NCI-H460 (cell line): Measurements from ENCODE around the gene GBX2. TPM values are rescaled to one million over a fixed set of nuclear protein-coding genes. Genes with fewer than 3 reads are reported as not detected.

ENCODE experiments used
- DNase-seq: peaks from one replicate; pipeline ENCODE4 v3.0.0-alpha.2; 2016; ENCODE audit warnings: low read depth; ENCODE audit errors: extremely low read depth
- total RNA-seq: library from RNA; depleted of rRNA; stranded (reverse); fragments of >200 nt; shearing (Covaris generic); gene quantifications from 2 replicates; pipeline ENCODE4 v1.2.3, GENCODE V29; 2014

GBX2 gene
- total RNA-seq, 1 experiment from 2014 or later, result 1.8 TPM

DNA sequence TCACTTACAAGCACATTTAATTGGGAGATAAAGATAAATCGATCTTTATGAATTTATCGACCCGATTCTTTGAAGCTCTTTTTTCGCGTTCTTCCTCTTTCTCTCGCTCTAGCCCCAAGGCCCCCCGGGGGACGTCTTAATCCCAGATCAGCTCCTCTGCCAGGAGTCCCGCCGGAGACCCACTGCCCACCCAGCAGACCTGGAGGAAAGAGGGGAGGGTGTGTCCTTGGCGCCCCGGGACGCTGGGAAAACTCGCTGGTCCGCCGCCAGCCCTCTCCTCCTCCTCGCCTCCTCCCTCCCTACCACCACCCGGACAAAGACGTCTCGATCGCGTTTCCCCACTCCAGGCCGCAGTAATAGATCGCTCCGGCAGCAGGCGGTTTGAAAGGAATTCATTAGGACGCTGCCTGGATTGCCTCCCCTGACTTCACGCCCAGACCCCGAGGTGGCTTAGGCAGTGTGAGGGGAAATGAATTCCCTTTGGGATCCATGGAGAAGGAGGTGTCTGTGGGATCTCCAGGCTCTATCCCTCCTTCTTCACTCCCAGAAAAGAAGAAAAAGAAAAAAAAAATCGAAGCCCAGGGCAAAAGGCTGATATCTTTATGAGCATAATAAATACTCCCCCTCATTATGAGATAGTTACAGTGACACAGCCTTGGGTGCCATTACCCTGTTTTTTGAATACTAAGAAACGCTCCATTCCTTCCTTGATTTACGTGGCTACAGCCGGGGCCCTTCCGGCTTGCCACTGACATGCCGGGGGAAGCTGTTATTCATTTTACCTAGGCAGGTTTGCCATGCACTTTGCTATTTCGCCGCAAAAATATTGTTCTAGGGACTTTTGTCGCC, 1.8 kb upstream of the GBX2 start:
- no peak for DNase-seq

DNA sequence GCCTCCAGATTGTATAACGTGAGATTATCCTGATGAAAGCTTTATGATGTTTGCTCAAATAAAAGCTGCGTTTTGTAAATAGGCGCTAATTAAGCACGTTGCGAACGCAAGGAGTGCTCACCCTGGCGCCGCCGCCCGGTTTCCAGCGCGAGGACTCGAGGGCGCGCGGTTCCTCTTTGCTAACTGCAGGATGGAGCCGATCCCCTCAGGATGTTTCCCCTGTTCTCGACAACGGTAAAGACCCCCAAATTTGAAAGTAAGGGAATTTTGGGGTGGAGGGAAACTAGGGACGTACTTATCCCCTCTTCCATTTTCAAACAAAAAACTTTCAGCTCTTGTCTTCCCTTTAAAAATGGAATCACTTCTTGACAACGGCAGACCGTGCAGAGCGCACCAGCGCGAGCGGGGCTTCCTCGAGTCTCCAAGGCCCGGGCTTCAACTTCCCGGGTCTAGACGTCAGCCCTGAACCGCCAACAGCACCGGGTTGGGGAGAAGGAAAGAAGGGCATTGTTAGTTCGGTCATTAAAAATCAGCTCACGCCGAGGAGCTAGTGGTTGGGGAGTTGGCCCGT, 1.1 kb upstream of the GBX2 start:
- no peak for DNase-seq

DNA sequence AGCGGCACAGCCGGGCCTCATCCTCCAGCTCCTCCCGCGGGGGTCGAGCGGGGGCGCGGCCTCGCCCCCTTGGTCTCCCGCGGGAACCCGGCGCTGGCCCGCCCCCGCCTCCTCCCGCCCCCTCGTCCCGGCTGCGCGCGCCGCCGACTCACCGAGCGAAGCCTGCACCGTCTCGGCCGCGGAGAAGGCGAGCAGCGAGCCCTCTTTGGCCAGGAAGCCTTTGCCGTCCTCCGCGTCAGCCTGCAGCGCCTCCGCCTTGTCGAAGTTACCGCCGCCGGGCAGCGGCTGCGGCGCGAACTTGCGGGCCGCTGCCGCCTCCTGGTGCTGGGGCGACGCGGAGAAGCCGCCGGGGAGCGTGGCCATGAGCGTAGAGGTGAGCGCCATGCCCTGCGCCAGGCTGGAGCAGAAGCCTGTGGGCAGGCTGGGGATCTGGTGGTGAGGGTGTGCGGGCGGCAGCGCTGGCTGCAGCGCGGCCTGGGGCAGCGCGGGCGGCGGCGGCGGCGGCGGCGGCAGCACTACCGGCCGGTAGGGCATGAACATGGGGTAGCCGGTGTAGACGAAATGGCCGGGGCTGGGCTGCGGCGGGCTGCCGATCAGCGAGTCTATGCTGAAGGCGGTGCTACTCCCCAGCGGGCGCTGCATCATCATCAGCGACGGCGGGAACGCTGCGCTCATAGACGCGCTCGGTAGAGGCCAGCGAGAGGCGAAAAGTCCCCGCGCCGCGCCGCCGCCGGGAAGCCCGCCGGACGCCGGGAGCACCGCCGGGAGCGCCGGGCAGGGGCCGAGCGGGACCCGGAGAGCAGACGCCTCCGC, 683 bp downstream of the GBX2 start:
- no peak for DNase-seq

DNA sequence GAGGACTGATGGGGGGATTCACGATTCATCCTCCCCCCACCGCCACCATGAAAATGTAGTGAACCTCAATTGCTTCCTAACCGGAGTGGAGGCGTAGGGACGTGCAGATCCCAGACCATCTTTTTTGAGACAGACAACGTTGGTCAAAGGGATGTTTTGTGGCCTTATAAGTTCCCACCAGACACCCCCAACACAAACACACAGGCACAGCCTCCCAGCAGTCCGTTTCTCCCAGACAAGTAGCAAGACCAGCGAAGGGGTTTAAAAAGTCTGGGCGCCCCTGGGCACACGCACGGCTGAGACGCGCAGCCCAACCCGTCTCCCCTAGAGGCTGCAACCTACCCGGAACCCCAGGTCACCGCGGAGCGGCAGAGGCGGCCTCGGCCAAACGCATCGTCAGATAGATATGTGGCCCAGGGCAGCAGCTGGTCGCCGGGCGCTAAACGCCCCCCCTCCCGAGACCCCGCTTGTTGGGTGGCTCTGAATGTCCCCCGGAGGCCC, 1.3 kb downstream of the GBX2 start:
- DNase-seq, result no peak

DNA sequence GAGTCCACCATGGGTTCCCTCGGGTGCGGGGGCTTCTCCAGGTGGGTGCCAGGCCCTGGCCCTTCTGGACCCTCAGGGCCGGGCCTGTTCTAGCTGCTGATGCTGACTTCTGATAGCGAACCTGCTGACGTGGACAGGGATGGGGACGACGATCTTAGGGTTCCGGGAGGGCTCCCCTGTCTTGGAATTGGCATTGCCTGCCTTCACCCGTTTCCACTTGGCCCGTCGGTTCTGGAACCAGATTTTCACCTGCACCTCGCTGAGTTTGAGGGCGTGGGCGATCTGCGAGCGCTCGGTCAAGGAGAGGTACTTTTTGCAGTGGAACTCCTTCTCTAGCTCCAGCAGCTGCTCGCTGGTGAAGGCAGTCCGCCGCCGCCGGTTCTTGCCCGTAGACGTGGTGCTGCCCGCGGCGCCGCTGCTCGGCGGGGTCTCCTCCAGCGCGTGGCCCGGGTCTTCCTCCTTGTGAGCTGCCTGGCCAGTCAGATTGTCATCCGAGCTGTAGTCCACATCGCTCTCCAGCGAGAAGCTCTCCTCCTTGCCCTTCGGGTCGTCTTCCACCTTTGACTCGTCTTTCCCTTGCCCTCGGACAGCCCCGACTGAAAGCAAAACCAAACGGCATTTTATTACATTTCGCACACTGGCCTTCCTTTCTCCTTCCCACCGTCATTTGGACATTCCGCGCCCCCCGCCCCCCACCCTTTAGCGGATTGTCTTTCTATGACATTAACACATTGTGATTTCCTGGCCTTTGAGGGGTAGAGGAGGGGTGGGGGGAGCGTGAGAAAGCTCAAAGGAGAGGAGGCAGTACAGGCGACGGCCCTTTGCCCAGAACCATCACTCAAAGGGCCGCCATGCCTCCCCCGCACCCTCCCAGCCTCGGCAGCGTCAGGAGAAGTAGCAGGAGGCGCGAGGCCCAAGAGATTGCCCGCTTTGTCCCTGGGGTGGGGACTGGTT, 2.1 kb downstream of the GBX2 start:
- DNase-seq, result no peak

DNA sequence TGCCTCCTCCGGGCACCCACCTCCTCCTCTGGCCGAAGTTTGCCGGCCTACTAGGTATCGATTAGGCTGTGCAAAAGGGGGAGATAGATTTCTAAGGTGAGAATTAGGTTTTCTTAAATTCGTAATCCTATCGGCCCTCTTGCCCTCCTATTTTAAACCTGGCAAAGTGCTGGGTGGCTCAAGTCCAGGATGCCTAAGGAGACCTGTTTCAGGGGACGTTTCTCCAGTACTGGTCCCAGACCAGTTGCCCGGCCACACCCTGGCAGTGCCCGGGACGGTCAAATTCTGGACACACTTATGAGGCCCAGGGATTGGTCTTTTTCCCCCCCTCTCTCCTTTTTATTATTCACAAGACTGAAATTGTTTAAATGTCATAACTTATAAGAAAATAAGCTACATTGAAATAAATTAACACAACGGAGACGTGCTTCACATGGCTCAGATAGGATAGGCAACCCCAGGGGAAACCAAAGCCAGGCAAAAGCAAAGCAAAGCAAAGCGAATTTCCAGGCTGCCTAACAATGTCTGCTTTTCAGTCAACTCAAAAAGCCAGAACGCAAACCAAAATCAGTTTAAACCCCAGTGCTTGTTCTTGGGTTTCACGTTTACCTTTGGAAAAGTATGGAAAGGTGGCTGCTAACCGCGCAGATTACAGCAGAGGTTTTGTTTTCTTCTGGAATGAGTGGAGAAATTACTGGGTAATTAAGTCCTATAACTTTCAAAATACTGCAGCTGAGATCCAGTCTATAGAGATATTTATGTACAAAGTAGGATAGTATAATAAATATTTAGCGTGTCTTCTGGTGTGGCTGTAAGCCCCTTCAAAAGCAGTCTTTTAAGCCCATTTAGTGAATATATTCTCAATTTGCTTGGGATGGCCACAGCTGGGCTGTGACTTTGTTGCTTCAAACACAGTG, 3.0 kb downstream of the GBX2 start:
- DNase-seq, result no peak

DNA sequence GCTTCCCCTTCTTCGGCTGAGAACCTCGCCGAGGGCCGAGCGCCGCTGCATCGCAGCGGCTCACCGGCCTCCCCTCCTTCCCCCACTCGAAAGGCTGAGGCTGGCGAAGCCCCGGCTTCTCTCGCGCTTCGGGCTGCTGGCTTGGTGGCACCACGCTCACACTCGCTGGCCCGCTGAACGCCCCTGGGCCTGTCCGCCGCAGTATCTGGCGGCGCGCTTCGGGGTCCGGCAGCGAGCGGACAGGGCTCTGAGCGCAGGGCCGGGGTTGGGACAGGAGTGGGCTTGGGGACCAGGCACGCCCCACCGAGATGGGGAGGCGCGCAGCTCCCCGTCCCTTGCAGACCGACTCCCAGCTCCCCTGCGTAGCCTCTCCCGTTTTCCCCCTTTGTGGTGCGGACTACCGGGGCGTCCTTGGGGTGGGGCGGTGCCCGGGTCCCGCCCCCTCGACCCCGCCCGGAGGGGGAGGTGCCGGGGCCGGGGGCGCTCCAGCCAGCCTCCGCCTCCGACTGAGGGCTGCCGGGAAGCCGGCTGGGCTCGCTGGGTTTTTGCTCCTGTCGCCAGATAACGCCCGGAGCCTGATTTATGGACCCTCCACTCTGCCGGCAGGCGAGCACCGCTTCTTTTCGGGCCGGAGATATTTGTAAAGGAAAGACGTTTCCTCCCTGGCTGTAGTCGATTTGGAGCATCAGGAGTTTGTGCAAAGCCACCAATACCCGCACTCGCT, 3.8 kb downstream of the GBX2 start:
- DNase-seq, result no peak

DNA sequence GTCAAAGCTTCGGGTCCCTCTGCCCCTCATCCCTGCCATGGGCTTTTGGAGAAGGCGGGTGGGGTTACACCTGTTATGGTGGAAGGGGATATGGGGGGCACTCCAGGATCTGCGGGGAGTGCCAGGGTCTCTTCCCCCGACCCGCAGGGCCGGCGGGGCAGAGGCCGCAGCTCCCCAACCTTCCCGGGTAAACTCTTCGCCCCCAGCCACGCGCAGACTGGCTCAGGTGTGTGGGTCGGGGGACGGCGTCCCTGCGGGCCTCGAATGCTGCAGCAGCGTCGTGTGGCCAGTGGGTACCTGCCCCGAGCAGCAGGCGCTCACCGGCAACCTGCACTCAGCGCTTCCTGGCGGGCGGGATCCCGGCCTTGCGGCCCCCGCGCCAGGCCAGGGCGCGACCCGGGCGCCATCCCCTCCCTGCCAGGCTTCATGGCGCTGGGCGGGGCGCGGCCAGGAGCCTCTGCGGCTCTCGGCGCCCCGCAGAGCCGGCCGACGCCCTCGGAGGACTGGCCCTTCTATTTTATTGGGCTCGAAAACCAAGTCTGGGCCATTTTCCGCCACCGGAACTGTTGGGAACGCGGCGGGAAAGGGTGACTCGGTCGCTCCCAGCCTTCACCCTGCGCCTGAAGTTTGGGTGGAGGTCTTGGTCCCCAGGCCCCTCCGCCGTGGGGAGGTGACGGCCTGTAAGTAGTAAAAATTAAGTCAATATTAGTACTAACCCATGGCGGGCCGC, 4.5 kb downstream of the GBX2 start:
- no peak for DNase-seq

DNA sequence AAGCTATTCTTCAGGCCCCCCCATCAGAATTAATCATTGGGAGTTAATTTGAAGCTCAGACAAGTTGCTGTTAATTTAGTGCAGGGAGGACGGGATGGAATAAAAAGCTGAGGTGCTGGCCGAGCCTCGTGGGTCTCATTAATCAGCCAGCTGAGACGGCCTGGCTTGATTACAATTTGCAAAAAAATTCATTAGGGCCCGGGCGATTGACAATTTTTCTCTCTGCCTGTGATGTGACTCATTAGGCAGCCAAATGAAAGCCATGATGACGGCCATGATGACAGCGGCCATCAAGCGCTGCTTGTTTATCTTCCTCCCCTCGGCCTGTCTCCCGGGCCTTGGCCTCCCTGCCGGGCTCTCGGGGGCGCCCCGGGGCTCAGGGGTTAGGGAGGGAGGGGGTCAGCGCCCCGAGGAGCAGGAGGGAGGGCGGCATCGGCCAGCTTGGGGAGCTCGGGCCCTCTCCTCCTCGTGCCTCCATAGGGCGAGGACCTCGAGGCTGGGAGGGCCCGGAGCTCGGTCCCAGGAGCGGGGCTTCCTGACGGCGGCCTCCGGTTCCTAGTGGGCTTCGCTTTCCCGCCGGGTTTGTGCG, 5.2 kb downstream of the GBX2 start:
- no peak for DNase-seq

DNA sequence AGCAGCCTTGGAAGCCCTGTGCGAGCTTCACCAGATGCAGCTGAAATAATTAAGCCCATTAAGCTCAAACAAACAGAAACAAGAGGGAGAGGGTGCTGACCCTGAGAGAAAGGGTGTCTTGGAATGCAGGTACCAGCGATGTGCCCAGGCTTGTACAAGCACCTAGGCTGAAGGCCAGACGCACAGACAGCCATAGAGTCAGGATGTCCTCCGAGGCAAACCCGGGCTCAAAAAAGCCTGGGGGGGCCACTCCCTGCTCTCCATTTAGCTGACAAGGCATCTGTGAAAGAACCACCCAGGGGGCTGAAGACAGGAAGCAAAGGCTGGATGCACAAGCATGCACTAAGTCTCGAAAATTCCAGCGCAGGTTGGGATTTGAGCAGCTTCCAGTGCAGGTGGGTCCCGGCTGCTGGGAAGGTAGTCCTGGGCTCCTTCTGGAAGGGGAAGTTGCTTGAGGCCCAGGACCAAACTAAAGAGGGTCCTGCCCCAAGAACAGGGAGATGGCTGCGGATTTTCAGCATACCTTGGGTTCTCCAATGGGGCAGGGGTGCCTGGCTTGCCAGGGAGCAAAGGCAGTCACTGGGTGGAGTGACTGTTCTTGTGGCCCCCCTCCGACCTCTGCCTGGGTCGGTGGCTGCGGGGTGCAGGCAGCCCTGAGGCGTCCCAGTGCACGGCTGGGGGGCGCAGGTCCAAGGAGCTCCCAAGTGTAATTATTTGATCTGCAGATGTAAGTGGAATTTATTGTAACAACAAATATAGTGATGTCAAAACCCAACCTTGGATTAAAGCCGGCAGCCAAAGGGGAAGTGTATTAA, 5.9 kb downstream of the GBX2 start:
- DNase-seq, result no peak

DNA sequence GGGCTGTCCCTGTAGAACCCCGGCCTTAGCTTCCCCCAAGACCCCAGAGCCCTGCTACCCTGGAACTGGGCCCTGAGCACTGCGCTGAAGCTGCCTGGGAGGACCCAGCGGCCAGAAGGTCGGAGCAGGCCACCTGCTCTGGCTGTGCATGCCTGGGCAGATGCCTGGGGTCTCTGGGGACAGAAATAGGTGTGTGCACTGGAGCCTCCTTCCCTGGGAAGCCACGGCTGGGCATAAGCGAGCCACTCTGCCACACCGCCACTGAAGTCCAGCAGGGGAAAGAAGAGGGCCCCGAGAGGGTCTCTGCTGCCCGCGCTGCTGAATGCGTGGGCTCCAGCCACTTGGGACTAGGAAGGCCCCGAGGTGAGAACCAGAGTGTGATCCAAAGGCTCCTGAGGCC, 6.7 kb downstream of the GBX2 start:
- DNase-seq, result no peak

DNA sequence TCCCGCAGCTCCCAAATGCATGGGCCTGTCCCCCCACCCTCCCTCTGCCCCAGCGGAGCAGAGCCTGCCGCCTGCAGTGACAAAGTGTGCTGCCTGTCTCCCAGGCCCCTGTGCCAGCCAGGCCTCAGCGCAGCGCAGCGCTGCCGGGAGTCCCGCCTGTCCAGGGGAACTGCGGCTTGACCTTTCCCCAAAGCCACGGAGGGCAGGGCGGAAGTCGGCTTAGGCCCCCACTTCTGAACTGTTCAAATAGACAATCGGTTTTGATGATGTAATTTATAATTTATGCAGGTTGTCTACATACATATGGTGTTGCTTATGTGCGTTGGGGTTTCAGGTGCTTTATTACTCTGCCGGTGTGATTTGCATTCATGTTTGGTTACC, 7.1 kb downstream of the GBX2 start:
- no peak for DNase-seq

DNA sequence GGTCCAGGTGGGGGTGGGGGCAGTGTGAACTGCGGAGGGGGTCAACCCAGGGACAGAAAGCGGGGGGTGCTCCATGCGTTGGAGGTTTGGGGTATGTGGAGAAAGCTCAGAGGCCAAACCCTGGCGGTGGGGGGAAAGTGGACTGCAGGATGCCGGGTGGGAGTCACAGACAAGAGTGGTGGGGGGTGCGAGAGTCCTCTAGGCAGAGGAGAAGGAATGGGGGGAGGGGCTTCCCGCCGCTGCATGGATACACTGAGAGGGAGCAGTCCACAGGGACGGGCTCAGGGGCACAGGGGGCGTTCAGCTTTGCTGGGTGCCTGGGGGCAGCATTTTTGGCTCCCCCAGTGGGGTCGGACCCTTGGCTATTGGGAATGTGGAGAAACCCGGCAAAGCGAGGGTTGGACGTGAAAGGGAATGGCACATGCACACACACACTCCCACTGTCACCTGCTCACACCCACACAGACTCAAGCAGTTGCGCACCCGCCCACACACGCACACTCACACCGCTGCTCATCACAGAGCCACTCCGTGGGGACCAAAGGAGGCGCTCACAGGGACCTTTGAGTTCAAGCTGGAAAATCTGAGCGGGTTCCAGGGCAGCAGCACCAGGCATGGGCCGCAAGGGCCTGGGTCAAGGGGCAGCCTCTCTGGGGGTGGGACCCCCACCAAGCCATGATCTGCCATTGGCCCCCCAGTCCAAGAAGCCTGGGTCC, 7.7 kb downstream of the GBX2 start:
- no peak for DNase-seq

DNA sequence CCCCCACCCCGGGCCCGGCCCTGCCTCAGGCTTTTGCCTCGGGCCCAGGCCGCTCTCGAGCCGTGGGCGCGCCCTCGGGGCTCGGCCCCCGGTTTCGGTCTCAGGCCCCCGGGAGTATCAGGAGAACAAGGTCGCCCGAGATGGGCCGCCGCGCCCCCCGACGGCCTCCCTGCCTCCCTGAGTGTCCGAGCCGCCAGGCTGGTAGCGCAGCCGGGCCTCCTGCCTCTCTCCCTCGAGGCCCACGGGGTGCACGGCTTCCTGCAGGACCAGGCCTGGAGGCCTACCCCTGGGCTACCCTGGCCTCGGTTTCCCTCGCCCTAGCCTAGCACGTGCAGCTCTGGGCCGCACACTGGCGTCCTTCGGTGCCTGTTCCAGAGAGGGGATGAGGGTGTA, 8.4 kb downstream of the GBX2 start:
- no peak for DNase-seq

DNA sequence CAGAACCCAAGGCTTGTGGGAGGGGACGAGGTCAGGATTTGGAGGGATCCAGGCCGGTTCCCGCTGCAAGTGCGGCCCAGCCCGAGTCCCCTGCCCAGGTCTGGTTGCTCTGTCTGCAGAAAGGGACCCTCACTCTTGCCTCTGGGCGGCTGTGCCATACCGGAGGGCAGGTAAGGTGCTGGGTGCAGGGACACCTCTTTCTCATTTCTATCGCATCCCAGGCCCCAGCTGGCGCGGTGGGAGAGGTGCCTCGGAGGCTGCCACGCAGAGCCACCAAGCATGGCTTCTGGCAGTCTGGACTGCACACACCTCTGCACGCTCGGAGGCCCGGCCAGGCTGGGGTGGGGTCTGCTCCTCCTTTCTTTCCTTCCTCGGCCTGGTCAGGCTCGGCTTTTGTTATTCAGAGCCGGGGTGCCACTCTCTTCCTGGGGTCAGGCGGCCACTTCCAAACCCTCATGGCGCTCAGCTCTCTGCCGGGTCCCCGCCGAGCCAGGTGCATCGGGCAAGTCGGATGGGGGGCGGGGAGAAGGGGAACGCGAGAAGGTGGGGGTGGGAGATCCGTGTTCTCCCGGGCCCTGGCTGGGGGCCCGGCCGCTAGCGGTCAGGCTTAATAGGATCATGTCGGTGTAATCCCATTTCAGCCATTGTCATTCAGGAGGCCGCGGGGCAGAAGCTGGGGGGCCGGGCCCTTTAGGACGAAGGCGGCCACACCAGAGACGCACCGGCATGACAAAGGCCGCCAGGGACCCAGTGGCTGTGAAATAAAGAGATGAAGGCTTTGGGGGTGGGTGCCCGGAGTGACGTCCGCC, 9.0 kb downstream of the GBX2 start:
- DNase-seq, result no peak
